Astrocyte (in vitro differentiated cells and primary cell): ENCODE measurements around the gene INSL4. TPM values are rescaled to one million over a fixed set of nuclear protein-coding genes. Genes with fewer than 3 reads are reported as not detected.

Source experiments
- DNase-seq: peaks from one replicate; pipeline ENCODE4 v3.0.0-alpha.2; 2010; ENCODE audit warnings: low read depth
- FAIRE-seq: peaks from 2 replicates; lab custom pipeline; 2011; peaks lifted over from hg19 to GRCh38; lab: Jason Lieb, UNC
- H2AFZ ChIP-seq: 2 replicates; pipeline ENCODE4 v1.6.0; 2012; ENCODE audit warnings: low read depth, low read length, inconsistent platforms
- H3K27ac ChIP-seq: 2 replicates; pipeline ENCODE4 v1.5.1; 2011; ENCODE audit warnings: low read depth, low read length, inconsistent platforms
- H3K27me3 ChIP-seq: 2 replicates; pipeline ENCODE4 v1.6.0; 2011; ENCODE audit warnings: low read length, inconsistent platforms; ENCODE audit not compliant: insufficient read depth
- H3K36me3 ChIP-seq: 2 replicates; pipeline ENCODE4 v1.5.1; 2011; ENCODE audit warnings: low read length, inconsistent platforms; ENCODE audit not compliant: insufficient read depth
- H3K4me1 ChIP-seq: 2 replicates; pipeline ENCODE4 v1.5.1; 2011; ENCODE audit warnings: low read length, inconsistent platforms; ENCODE audit not compliant: insufficient read depth
- H3K4me2 ChIP-seq: 2 replicates; pipeline ENCODE4 v1.6.0; 2012; ENCODE audit warnings: low read length, inconsistent platforms
- H3K4me3 ChIP-seq: 2 replicates; pipeline ENCODE4 v1.5.1; 2011; ENCODE audit warnings: low read depth, mild to moderate bottlenecking, low read length, inconsistent platforms; ENCODE audit not compliant: insufficient read depth
- H3K79me2 ChIP-seq: 2 replicates; pipeline ENCODE4 v1.6.0; 2012; ENCODE audit warnings: mild to moderate bottlenecking, low read length, inconsistent platforms; ENCODE audit not compliant: insufficient read depth
- H3K9ac ChIP-seq: 2 replicates; pipeline ENCODE4 v1.6.0; 2012; ENCODE audit warnings: mild to moderate bottlenecking, low read length, inconsistent platforms
- H3K9me3 ChIP-seq: 2 replicates; pipeline ENCODE4 v1.5.1; 2012; ENCODE audit warnings: low read depth, mild to moderate bottlenecking, low read length, inconsistent platforms; ENCODE audit not compliant: insufficient read depth
- H4K20me1 ChIP-seq: 2 replicates; pipeline ENCODE4 v1.6.0; 2012; ENCODE audit warnings: low read length, inconsistent platforms; ENCODE audit not compliant: insufficient read depth
- H3K27ac Mint-ChIP-seq: one replicate; pipeline ENCODE4 v1.8.0; 2021; ENCODE audit warnings: mild to moderate bottlenecking, mixed read lengths; ENCODE audit not compliant: unreplicated experiment
- H3K27me3 Mint-ChIP-seq: one replicate; pipeline ENCODE4 v1.8.0; 2021; ENCODE audit warnings: low read depth, mixed read lengths; ENCODE audit not compliant: unreplicated experiment
- H3K36me3 Mint-ChIP-seq: one replicate; pipeline ENCODE4 v1.8.0; 2021; ENCODE audit warnings: low read depth, mixed read lengths; ENCODE audit not compliant: unreplicated experiment
- H3K4me1 Mint-ChIP-seq: one replicate; pipeline ENCODE4 v1.8.0; 2021; ENCODE audit warnings: low read depth, mixed read lengths; ENCODE audit not compliant: unreplicated experiment
- H3K4me3 Mint-ChIP-seq: one replicate; pipeline ENCODE4 v1.8.0; 2021; ENCODE audit warnings: mild to moderate bottlenecking, moderate library complexity, mixed read lengths; ENCODE audit not compliant: unreplicated experiment
- H3K9me3 Mint-ChIP-seq: one replicate; pipeline ENCODE4 v1.8.0; 2021; ENCODE audit warnings: mild to moderate bottlenecking, mixed read lengths; ENCODE audit not compliant: unreplicated experiment
- EZH2 ChIP-seq: IDR thresholded peaks from 2 replicates; pipeline ENCODE4 v1.6.1; 2012; ENCODE audit warnings: mild to moderate bottlenecking, low read length, inconsistent platforms; ENCODE audit not compliant: insufficient read depth
- total RNA-seq: library from RNA; stranded (reverse); gene quantifications from 2 replicates; pipeline ENCODE4 v1.2.1, GENCODE V29; 2021
- TF ChIP-seq, protein P1 (sequence below): IDR thresholded peaks from 2 replicates; pipeline ENCODE4 v1.5.1; 2011; ENCODE audit warnings: low read depth, mild to moderate bottlenecking, inconsistent platforms, low read length, moderate library complexity; ENCODE audit not compliant: insufficient read depth

The INSL4 gene
- total RNA-seq, 1 donor from 2014 or later = 0.11 TPM

DNA sequence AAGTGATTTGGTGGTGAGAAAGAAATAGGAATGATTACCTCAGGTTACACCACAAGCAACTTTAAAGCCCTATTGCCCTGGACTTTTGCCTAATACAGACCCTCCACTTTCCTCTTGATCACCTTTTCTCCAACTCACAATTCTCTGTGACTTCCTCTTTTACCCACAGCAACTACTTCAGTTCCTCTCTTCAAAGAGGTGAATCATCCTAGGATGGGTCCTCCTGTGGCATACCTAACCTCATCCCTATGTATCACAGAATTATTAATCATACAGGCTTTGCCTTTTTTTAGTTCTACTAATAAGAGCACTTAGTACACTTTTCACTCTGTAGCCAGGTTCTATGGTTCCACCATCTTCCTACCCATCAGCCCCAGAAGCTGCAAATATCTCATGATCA is 26.1 kb upstream of the INSL4 start:
- Histone ChIP-seq H3K4me2 (no peak overlapping the region), H3K4me3 (no peak overlapping the region), H3K9ac (no peak overlapping the region), H3K36me3 (no peaks in the 10 kb centered on the region), H2AFZ (no peak overlapping the region), H3K27ac (no peak overlapping the region), H3K27me3 (no peaks in the 10 kb centered on the region), H4K20me1 (no peaks in the 10 kb centered on the region), H3K79me2 (no peaks in the 10 kb centered on the region), H3K4me1 (no peaks in the 10 kb centered on the region), H3K9me3 (no peaks in the 10 kb centered on the region)
- TF ChIP-seq EZH2 = no peak
- TF ChIP-seq, protein P1, sequence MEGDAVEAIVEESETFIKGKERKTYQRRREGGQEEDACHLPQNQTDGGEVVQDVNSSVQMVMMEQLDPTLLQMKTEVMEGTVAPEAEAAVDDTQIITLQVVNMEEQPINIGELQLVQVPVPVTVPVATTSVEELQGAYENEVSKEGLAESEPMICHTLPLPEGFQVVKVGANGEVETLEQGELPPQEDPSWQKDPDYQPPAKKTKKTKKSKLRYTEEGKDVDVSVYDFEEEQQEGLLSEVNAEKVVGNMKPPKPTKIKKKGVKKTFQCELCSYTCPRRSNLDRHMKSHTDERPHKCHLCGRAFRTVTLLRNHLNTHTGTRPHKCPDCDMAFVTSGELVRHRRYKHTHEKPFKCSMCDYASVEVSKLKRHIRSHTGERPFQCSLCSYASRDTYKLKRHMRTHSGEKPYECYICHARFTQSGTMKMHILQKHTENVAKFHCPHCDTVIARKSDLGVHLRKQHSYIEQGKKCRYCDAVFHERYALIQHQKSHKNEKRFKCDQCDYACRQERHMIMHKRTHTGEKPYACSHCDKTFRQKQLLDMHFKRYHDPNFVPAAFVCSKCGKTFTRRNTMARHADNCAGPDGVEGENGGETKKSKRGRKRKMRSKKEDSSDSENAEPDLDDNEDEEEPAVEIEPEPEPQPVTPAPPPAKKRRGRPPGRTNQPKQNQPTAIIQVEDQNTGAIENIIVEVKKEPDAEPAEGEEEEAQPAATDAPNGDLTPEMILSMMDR = no peak
- Mint-ChIP-seq H3K36me3 (no peaks in the 10 kb centered on the region), H3K4me1 (no peaks in the 10 kb centered on the region), H3K9me3 (no peaks in the 10 kb centered on the region), H3K27me3 (no peaks in the 10 kb centered on the region), H3K27ac (no peak overlapping the region), H3K4me3 (no peak overlapping the region)
- no peak for FAIRE-seq
- DNase-seq = no peak

DNA sequence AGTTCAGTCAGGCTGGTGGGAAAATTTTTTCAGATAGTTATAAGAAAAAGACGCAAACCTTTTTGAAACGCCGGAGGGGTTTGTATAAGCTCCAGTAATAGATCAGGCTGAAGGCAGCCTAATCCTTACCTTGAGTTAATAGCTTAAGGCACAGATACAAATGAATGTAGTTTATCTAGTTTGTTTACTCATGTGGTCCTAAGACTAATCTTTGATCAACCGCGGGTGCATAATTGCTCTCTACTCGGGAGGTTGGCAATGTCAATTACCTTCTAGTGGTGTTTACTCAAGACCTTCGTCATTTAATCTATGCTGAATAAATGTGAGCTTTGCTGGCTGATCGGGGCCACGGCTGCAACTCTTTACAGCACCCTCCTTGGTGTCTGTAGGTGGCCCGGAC is 665 bp upstream of the INSL4 start:
- H3K27me3 ChIP-seq = no peaks in the 10 kb centered on the region
- H3K27me3 Mint-ChIP-seq = peaks cover 16% of the 10 kb centered on the region
- H3K79me2 ChIP-seq = no peaks in the 10 kb centered on the region
- TF ChIP-seq, protein P1 = no peak
- no peak for TF ChIP-seq EZH2
- no peak overlapping the region for H3K27ac Mint-ChIP-seq
- no peak overlapping the region for H3K27ac ChIP-seq
- peaks cover 4% of the 10 kb centered on the region for H3K4me1 Mint-ChIP-seq
- no peak overlapping the region for H3K4me2 ChIP-seq
- no peaks in the 10 kb centered on the region for H3K9me3 ChIP-seq
- H3K4me3 Mint-ChIP-seq = no peak overlapping the region
- FAIRE-seq (no peak), DNase-seq (no peak)
- no peaks in the 10 kb centered on the region for H4K20me1 ChIP-seq
- H2AFZ ChIP-seq = no peak overlapping the region
- H3K9me3 Mint-ChIP-seq = peaks cover 4% of the 10 kb centered on the region
- H3K4me1 ChIP-seq = no peaks in the 10 kb centered on the region
- no peak overlapping the region for H3K4me3 ChIP-seq
- H3K36me3 Mint-ChIP-seq = peaks cover 2% of the 10 kb centered on the region
- H3K9ac ChIP-seq = no peak overlapping the region
- no peaks in the 10 kb centered on the region for H3K36me3 ChIP-seq

DNA sequence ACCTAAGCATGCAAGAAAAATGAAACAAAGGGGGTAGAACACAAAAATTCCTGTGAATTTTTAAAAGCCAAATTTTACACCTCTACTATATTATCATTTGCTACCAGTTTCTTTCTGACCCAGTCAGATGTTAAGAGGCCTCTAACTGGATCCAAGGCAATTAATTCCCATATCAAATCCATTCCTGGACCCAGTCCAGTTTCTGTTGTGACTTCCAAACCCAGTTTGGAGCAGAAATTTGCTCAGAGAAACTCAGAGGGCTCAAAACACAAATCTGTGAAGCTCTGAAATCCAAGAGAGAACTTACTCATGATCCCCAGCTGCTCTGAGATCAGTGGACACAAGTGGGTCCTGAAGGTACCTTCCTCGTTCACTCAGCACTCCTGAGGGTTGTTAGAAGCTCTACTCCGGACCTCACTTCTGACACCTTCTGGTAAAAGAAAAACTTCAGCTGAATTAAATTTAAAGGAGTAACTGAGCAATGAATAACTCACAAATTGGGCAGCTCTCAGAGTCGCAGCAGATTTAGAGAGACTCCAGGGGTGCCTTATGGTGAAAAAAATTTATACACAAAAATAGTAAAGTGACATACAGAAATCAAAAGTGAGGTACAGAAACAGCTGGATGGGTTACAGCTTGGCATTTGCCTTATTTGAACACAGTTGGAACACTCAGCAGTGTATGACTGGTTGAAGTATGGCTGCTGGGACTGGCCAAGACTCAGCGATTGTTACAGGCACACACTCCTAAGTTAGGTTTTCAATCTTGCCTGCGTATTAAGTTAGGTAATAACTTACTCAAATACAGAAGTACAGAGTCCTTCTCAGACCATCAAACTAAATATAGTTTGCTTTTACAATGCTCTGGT is 32.4 kb downstream of the INSL4 start:
- Mint-ChIP-seq H3K27me3 (no peaks in the 10 kb centered on the region), H3K9me3 (no peaks in the 10 kb centered on the region), H3K4me1 (peaks cover 12% of the 10 kb centered on the region), H3K36me3 (no peaks in the 10 kb centered on the region), H3K27ac (no peak overlapping the region), H3K4me3 (no peak overlapping the region)
- no peak for TF ChIP-seq EZH2
- TF ChIP-seq, protein P1 = no peak
- no peak overlapping the region for H3K9ac ChIP-seq
- H3K27me3 ChIP-seq = no peaks in the 10 kb centered on the region
- H4K20me1 ChIP-seq = no peaks in the 10 kb centered on the region
- H3K79me2 ChIP-seq = no peaks in the 10 kb centered on the region
- H2AFZ ChIP-seq = peak overlapping the region; percentile 65
- H3K4me1 ChIP-seq = peaks cover 6% of the 10 kb centered on the region
- no peak overlapping the region for H3K4me3 ChIP-seq
- no peaks in the 10 kb centered on the region for H3K9me3 ChIP-seq
- no peak for FAIRE-seq
- no peak overlapping the region for H3K4me2 ChIP-seq
- peak; percentile 14 for DNase-seq
- H3K36me3 ChIP-seq = no peaks in the 10 kb centered on the region
- H3K27ac ChIP-seq = no peak overlapping the region
